Activated CD4-positive, alpha-beta T cell treated with anti-CD3 and anti-CD28 coated beads, Interleukin-2, amount 10 ng/mL, durations not matched to agents 7 days and 5 days (primary cell): ENCODE results near the gene HYAL2. TPM values are rescaled to one million over a fixed set of nuclear protein-coding genes. Genes with fewer than 3 reads are reported as not detected.

ENCODE experiments used
- CTCF ChIA-PET: fragments of 350-600 bp; sonication (Branson Sonifier 250); formaldehyde crosslinking; loops from one replicate; lab custom pipeline; 2021; ENCODE audit warnings: antibody characterized with exemption; lab: Charles Lee
- POLR2A ChIA-PET: fragments of 350-600 bp; sonication (Branson Sonifier 250); formaldehyde crosslinking; loops from one replicate; lab custom pipeline; 2021; ENCODE audit warnings: antibody characterized with exemption; lab: Charles Lee
- DNase-seq: peaks from one replicate; pipeline ENCODE4 v3.0.0-alpha.2; 2020
- H3K27ac Mint-ChIP-seq: one replicate; pipeline ENCODE4 v1.8.0; 2021; ENCODE audit warnings: mild to moderate bottlenecking, moderate library complexity, mixed read lengths
- H3K27me3 Mint-ChIP-seq: one replicate; pipeline ENCODE4 v1.8.0; 2021; ENCODE audit warnings: mixed read lengths
- H3K36me3 Mint-ChIP-seq: one replicate; pipeline ENCODE4 v1.8.0; 2021; ENCODE audit warnings: low read depth, mixed read lengths
- H3K4me1 Mint-ChIP-seq: one replicate; pipeline ENCODE4 v1.8.0; 2021; ENCODE audit warnings: mixed read lengths
- H3K4me3 Mint-ChIP-seq: one replicate; pipeline ENCODE4 v1.8.0; 2021; ENCODE audit warnings: mild to moderate bottlenecking, moderate library complexity, mixed read lengths
- H3K9me3 Mint-ChIP-seq: one replicate; pipeline ENCODE4 v1.8.0; 2021; ENCODE audit warnings: mixed read lengths
- total RNA-seq, 2 experiments: library from RNA; stranded (reverse); gene quantifications; one replicate each; pipeline ENCODE4 v1.2.3, GENCODE V29; 2021

HYAL2 gene
- total RNA-seq, 2 experiments from 2014 or later = 4.3 to 5.7 TPM

DNA sequence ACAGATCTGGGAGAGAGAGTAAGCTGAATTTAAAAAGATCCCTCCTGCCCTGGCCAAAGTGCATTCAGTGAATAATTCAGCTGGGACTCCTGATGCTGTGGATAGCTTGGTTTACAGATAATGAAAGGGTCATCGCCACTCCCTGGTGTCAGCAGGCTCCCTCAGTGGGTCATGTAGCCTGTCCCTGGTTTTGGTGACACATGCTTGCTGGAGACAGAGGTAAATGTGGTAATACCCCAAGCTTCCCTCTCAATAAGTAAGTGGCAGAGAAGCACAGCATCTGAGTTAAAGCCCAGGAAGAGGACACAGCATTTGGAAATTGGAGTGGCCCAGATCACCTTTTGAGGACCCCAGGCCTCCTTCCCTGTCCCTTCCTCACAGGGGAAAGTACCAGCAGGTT lies 34.9 kb upstream of the HYAL2 start:
- CTCF ChIA-PET = interaction anchor here (0.5 to 2.2 kb wide), 7 partner anchors 8 to 267 kb away, joined by 3 to 10 read pairs (median 4); no protein-coding TSS in a partner anchor
- no peaks in the 10 kb centered on the region for H3K9me3 Mint-ChIP-seq
- peaks cover 28% of the 10 kb centered on the region for H3K36me3 Mint-ChIP-seq
- H3K27ac Mint-ChIP-seq = peak overlapping the region; percentile 85
- peak overlapping the region; percentile 99 for H3K4me3 Mint-ChIP-seq
- no peaks in the 10 kb centered on the region for H3K27me3 Mint-ChIP-seq
- POLR2A ChIA-PET = interaction anchor here (0.6 kb wide), 1 partner anchor 15 kb away, joined by 3 read pairs; no protein-coding TSS in a partner anchor
- peaks cover 44% of the 10 kb centered on the region for H3K4me1 Mint-ChIP-seq
- DNase-seq = no peak

DNA sequence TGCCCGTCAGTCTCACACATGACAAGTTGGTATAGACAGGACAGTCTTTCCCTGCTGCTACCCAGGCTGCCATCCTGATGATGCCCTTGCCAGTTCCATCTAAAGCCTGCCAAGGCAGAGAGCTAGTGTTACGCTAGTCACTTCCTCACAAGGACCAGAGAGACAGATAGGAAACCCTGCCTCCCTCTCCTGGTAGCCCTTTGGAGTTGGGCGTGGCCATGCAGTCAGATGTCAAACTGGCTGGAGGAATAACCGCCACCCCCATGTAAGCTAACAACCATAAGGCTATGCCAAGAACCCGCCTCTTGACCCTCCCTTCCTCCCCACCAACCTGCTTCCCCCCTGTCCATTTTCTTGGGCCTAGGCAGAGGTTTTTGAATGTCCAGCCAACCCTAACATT lies 34.0 kb upstream of the HYAL2 start:
- H3K27ac Mint-ChIP-seq = peak overlapping the region; percentile 36
- POLR2A ChIA-PET = no interaction called here
- H3K4me1 Mint-ChIP-seq = peaks cover 48% of the 10 kb centered on the region

DNA sequence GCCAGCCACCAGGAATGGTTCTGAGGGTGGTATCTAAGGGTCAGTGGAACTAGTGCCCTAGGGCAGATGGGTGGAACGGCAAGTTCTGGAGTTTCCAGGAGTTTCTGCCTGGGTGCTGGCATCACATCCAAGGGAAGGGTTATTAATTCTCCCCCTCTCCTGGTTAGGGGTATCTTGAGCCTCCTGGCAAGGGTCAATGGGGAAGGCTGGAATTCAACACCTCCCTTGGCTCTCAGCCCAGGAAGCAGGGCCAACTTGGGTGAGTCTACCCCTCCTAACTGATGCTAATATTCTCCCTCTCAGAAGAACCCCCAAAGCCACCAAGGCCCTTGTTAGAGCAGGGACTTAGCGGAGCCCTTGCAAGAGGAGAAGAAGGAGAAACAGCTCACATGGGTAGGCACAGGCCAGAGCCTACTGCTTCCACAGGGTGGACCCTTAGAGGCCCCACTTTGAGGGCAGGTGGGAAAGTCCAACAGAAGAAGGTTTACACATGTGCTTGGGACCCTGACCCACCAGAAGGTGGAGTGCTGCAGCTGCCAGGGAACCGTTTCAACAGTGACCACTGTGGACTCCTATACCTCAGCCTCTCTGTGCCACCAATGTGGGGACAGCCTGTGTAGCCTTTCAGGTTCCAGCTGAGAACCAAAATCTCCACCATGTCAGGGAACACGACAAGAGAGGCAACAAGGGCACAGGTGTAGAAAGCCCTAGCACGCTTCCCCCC lies 33.4 kb upstream of the HYAL2 start:
- Mint-ChIP-seq H3K4me1 (peaks cover 54% of the 10 kb centered on the region), H3K27me3 (no peaks in the 10 kb centered on the region), H3K27ac (peak overlapping the region; percentile 13), H3K4me3 (peak overlapping the region; percentile 99), H3K9me3 (no peaks in the 10 kb centered on the region), H3K36me3 (peaks cover 31% of the 10 kb centered on the region)
- ChIA-PET POLR2A (no interaction called here), CTCF (interaction anchor here (1.0 to 2.2 kb wide), 3 partner anchors 9 to 14 kb away, joined by 3 to 10 read pairs (median 4); no protein-coding TSS in a partner anchor)
- no peak for DNase-seq

More for the DNA sequence above, 34.0 kb upstream of the HYAL2 start:
- CTCF ChIA-PET = interaction anchor here (0.6 to 2.2 kb wide), 5 partner anchors 9 to 836 kb away, joined by 3 to 10 read pairs (median 4); no protein-coding TSS in a partner anchor
- Mint-ChIP-seq H3K27me3 (no peaks in the 10 kb centered on the region), H3K9me3 (no peaks in the 10 kb centered on the region), H3K4me3 (peak overlapping the region; percentile 99), H3K36me3 (peaks cover 29% of the 10 kb centered on the region)
- no peak for DNase-seq

DNA sequence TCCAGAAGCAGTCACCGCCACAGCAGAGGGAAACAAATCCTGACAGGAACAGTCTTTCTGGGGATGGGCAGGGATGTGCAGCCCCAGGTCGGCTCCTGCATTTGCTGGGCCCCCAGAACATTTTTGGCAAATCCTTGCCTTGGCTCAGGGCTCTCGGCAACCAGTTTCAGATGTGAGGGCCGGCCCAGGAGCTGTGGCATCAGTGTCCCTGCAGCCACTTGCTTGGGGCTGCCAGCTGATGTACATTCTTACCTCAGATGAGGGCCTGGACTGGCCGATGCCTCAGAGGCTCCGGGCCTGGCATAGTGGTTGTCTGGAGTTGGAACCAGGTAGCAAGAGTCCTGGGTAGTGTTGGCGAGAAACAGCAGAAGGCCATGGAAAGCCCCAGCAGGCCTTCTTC lies 32.3 kb upstream of the HYAL2 start:
- peaks cover 60% of the 10 kb centered on the region for H3K4me1 Mint-ChIP-seq
- H3K9me3 Mint-ChIP-seq = no peaks in the 10 kb centered on the region
- no peak overlapping the region for H3K4me3 Mint-ChIP-seq
- CTCF ChIA-PET = interaction anchor here (1.1 to 1.9 kb wide), 4 partner anchors 9 to 262 kb away, joined by 3 to 5 read pairs (median 4); partner anchors contain the start of genes HYAL3, MAPKAPK3, NAA80 and RASSF1
- H3K27ac Mint-ChIP-seq = no peak overlapping the region
- no peaks in the 10 kb centered on the region for H3K27me3 Mint-ChIP-seq
- POLR2A ChIA-PET = no interaction called here
- H3K36me3 Mint-ChIP-seq = peaks cover 34% of the 10 kb centered on the region
- DNase-seq = no peak

DNA sequence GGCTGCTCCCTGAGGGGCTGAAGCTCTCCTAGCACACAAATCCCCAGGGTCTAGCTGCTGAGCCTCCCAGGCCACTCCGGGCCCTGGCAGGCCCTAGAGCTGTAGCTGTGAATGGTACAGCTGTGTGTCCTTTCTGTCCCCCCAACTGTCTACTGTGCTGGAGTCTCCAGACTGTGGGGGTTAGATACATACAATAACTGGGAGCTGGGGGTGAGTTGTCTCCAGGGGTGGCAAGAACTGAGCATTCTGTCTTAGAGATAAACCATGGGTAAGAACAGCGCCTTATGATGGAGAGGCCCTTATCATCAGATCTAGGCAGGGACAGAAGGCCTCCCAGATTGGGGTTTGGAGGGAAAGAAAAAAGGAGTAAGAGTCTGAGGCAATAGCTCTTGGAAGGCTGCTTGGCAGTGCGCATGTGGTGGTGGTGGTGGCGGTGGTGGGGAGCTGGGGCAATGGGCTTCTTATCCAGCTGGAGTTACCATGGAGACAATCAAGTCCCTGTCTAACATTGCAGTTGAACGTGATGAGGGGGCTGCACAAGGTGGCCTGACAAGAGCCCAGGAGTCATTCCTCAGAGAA lies 31.7 kb upstream of the HYAL2 start:
- ChIA-PET POLR2A (no interaction called here), CTCF (interaction anchor here (0.5 to 1.9 kb wide), 10 partner anchors 8 to 275 kb away, joined by 3 to 6 read pairs (median 4); partner anchors contain the start of genes HYAL1, HYAL3, MAPKAPK3 and NAA80)
- Mint-ChIP-seq H3K4me3 (no peak overlapping the region), H3K4me1 (peaks cover 59% of the 10 kb centered on the region), H3K27ac (no peak overlapping the region), H3K27me3 (no peaks in the 10 kb centered on the region), H3K36me3 (peaks cover 33% of the 10 kb centered on the region), H3K9me3 (no peaks in the 10 kb centered on the region)
- DNase-seq = no peak

DNA sequence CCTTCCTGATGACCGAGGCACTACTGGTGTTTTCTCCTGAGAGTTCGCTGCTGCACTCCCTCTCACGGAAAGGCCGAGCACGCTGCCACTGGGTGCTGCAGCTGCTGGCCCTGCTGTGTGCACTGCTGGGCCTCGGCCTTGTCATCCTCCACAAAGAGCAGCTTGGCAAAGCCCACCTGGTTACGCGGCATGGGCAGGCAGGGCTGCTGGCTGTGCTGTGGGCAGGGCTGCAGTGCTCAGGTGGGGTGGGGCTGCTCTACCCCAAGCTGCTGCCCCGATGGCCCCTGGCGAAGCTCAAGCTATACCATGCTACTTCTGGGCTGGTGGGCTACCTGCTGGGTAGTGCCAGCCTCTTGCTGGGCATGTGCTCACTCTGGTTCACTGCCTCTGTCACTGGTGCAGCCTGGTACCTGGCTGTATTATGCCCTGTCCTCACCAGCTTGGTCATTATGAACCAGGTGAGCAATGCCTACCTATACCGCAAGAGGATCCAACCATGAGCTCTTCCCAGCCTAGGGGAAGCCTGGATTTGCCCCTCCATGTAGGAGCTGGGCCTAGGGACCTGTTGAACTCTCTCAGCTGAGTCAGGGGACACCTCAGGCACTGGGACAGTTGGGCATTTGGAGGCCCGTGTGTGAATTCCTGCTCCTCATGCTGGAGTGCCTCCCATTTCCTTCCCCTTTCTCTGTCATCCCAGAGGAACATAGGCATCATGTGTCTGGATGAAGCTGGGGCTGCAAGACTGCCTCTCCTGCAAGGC lies 30.9 kb upstream of the HYAL2 start:
- ChIA-PET CTCF (interaction anchor here (0.6 to 1.9 kb wide), 9 partner anchors 9 to 1806 kb away, joined by 3 to 6 read pairs (median 3); partner anchors contain the start of genes C3orf18, HYAL1, HYAL3 and MAPKAPK3), POLR2A (no interaction called here)
- Mint-ChIP-seq H3K9me3 (no peaks in the 10 kb centered on the region), H3K4me1 (peaks cover 64% of the 10 kb centered on the region), H3K36me3 (peaks cover 33% of the 10 kb centered on the region), H3K4me3 (no peak overlapping the region), H3K27me3 (no peaks in the 10 kb centered on the region), H3K27ac (no peak overlapping the region)
- DNase-seq = no peak

DNA sequence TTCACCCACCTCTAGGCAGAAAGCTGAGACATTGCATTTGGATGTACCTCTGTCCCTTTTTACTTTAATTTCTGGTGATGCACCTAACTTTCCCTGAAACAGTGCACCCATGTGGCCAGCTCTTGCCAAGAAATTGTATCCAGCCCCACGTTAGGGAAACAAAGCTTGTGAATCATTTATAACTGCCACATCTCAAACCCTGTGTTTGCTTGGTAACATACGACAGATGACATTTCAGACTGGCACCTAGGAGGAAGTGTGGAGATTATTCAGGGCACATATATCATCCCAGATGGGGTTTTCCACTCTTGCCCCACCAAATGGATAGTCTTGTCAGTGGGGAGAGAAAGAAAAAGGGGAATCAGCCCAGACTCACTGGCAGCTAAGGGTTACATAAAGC lies 30.2 kb upstream of the HYAL2 start:
- Mint-ChIP-seq H3K36me3 (peaks cover 33% of the 10 kb centered on the region), H3K4me3 (no peak overlapping the region), H3K27ac (no peak overlapping the region), H3K9me3 (no peaks in the 10 kb centered on the region), H3K4me1 (peaks cover 64% of the 10 kb centered on the region), H3K27me3 (no peaks in the 10 kb centered on the region)
- DNase-seq = peak; percentile 25
- ChIA-PET POLR2A (no interaction called here), CTCF (interaction anchor here (0.6 to 1.4 kb wide), 6 partner anchors 8 to 1806 kb away, joined by 3 to 6 read pairs (median 4); partner anchors contain the start of genes C3orf18 and ZMYND10)

DNA sequence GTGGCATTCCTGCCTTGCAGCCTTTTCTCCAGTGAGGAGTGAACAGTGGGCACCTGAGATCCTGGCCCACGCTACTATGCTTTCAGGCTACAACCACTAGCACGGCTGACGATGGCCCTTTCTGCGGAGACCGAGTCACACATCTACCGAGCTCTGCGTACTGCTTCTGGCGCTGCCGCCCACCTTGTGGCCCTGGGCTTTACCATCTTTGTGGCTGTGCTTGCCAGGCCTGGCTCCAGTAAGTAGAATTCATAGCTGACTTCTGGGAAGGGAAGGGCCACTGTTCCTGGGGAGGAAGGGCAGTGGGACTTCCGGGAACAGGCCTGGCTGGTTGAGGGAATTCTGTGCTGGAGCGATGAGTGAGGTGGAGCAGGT lies 28.8 kb upstream of the HYAL2 start:
- no peak for DNase-seq
- POLR2A ChIA-PET = interaction anchor here (1.4 kb wide), 1 partner anchor 52 kb away, joined by 3 read pairs; the partner anchor contains the start of genes HYAL3 and NAA80
- CTCF ChIA-PET = interaction anchor here (1.1 to 7.2 kb wide), 4 partner anchors 8 to 105 kb away, joined by 3 to 76 read pairs (median 3); partner anchors contain the start of gene TMEM115
- Mint-ChIP-seq H3K4me1 (peaks cover 61% of the 10 kb centered on the region), H3K4me3 (peak overlapping the region; percentile 94), H3K9me3 (no peaks in the 10 kb centered on the region), H3K36me3 (peaks cover 35% of the 10 kb centered on the region), H3K27ac (peak overlapping the region; percentile 98), H3K27me3 (no peaks in the 10 kb centered on the region)

DNA sequence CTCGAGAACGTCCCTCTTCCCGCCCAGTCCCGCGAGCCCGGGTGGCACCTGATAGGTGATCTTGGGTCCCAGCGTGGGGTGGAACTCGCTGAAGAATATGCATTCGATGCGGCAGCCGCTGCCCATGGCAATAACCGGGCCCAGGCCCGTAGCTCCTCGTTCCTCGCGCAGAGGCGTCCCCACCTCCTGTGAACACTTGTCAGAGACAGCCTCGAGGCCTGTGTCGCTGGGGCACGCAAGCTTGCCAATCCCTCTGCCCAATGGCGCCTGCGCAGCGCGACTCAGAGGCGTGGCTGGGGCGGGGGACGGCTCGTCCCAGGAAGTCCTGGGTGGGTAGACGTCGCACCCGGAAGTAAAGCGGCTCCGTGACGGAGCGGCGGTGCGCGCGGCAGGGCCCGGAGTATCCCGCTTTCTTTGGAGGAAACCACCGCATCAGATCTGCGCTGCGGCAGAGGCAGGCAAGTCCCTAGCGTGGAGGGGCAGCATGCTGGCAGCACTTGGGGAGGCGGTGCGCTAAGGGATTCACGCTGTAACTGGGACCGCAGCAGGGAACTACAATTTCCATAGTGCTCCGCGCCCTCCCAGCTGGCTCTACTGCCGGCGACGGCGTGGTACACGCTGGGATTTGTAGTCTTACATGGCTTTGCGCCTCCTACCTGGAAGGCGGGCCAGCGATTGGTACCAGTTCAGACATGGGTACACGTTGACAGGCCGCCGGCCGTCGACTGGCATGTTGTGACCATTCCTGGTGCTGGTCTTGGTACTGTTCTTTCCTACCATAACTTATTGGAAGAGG lies 28.2 kb upstream of the HYAL2 start, which contains the start of the genes CYB561D2 and NPRL2:
CYB561D2 (plus strand) TSS at position 336 of the 796 bp plus-strand sequence. CDS start 572 bp downstream, outside the sequence.
NPRL2 (minus strand) TSS at position 249 of the 796 bp plus-strand sequence; CDS start at position 126, 123 bp downstream.
- peaks cover 60% of the 10 kb centered on the region for H3K4me1 Mint-ChIP-seq
- H3K27me3 Mint-ChIP-seq = no peaks in the 10 kb centered on the region
- H3K9me3 Mint-ChIP-seq = no peaks in the 10 kb centered on the region
- peak within 1 kb of the TSS; percentile 94 for H3K4me3 Mint-ChIP-seq
- peaks cover 31% of the 10 kb centered on the region for H3K36me3 Mint-ChIP-seq
- ChIA-PET CTCF (interaction anchor here (0.6 to 7.2 kb wide), 9 partner anchors 9 to 1282 kb away, joined by 3 to 76 read pairs (median 3); partner anchors contain the start of genes RASSF1 and TMEM115), POLR2A (interaction anchor here (0.7 to 1.5 kb wide), 8 partner anchors 9 to 217 kb away, joined by 3 to 11 read pairs (median 4); partner anchors contain the start of genes C3orf18, HYAL3, NAA80 and RASSF1)
- DNase-seq = peak; percentile 99
- H3K27ac Mint-ChIP-seq = peak within 1 kb of the TSS; percentile 98

DNA sequence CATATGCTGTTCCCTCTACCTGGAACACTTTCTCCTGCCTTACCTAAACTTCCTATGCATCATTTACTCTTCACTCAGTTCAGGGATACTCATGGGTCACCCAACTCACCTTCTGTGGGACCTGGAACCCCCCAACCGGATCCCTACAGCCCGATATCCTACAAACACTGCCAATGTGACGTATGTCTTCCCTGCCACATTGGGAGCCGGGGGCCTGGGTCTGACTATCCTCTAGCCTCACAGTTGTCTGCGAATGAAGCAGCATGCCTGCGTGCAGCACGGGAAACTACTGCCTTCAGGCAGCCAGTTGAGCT lies 27.6 kb upstream of the HYAL2 start:
- POLR2A ChIA-PET = interaction anchor here (0.5 to 1.5 kb wide), 9 partner anchors 9 to 256 kb away, joined by 3 to 11 read pairs (median 3); partner anchors contain the start of genes C3orf18, HYAL3, NAA80 and RASSF1
- CTCF ChIA-PET = interaction anchor here (0.6 to 7.2 kb wide), 9 partner anchors 9 to 638 kb away, joined by 3 to 76 read pairs (median 3); partner anchors contain the start of gene RASSF1
- Mint-ChIP-seq H3K4me1 (peaks cover 62% of the 10 kb centered on the region), H3K27ac (peak overlapping the region; percentile 98), H3K4me3 (peak overlapping the region; percentile 94), H3K9me3 (no peaks in the 10 kb centered on the region), H3K27me3 (no peaks in the 10 kb centered on the region), H3K36me3 (peaks cover 31% of the 10 kb centered on the region)
- DNase-seq = no peak

DNA sequence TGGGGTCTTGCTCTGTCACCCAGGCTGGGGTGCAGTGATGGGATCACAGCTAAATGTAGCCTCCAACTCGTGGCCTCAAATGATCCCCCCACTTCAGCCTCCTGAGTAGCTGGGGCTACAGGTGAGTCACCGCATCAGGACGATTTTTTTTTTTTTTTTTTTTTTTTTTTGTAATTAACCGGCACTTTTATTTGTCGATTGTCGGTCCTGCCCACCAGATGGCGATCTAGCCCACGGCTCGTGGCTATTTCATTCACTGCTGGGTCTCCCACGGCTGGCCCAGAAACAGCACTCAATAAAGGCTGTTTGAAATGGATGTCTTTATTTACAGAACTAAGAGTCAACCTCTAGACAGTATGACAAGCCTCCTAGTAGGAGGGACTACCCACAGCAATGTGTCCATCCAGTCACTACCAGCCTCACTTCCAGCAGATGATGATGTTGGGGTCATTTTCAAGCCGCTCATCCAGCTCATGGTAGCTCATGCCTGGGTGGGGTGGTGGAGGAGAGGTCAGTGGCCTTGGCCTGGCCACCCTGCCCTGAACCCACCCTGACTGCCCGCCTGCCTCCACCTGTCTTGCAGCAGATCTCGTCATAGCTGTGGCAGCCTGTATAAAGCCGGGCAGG lies 24.8 kb upstream of the HYAL2 start:
- H3K4me3 Mint-ChIP-seq = no peak overlapping the region
- H3K27ac Mint-ChIP-seq = peak overlapping the region; percentile 60
- H3K9me3 Mint-ChIP-seq = no peaks in the 10 kb centered on the region
- peaks cover 66% of the 10 kb centered on the region for H3K4me1 Mint-ChIP-seq
- ChIA-PET POLR2A (no interaction called here), CTCF (interaction anchor here (0.6 to 7.2 kb wide), 16 partner anchors 9 to 320 kb away, joined by 3 to 76 read pairs (median 4); partner anchors contain the start of gene C3orf18)
- peaks cover 23% of the 10 kb centered on the region for H3K36me3 Mint-ChIP-seq
- no peaks in the 10 kb centered on the region for H3K27me3 Mint-ChIP-seq
- peak; percentile 81 for DNase-seq
